Keratinocyte (primary cell): ENCODE measurements around the gene PPT2. TPM values are rescaled to one million over a fixed set of nuclear protein-coding genes. Genes with fewer than 3 reads are reported as not detected.

Experiments used
- DNase-seq: peaks from one replicate; pipeline ENCODE4 v3.0.0-alpha.2; 2011; ENCODE audit warnings: low read depth, missing footprints, low spot score
- FAIRE-seq: peaks from 2 replicates; lab custom pipeline; 2011; peaks lifted over from hg19 to GRCh38; lab: Jason Lieb, UNC
- H2AFZ ChIP-seq: 2 replicates; pipeline ENCODE4 v1.6.0; 2012; ENCODE audit warnings: low read length, control low read depth, inconsistent platforms; ENCODE audit not compliant: control insufficient read depth
- H3K27ac ChIP-seq: 2 replicates; pipeline ENCODE4 v1.5.1; 2011; ENCODE audit warnings: low read length; ENCODE audit not compliant: control insufficient read depth, insufficient read depth
- H3K27me3 ChIP-seq: 3 replicates; pipeline ENCODE4 v1.6.0; 2011; ENCODE audit warnings: low read length; ENCODE audit not compliant: control insufficient read depth, insufficient read depth; ENCODE audit errors: extremely low read depth
- H3K36me3 ChIP-seq, 2 experiments: 2 replicates in 1 of 2; 3 replicates in 1 of 2; pipeline ENCODE4 v1.5.1; 2011; ENCODE audit warnings: low read length in 2 of 2, mild to moderate bottlenecking in 1 of 2; ENCODE audit not compliant: control insufficient read depth in 2 of 2, insufficient read depth in 2 of 2; ENCODE audit errors: extremely low read depth in 1 of 2
- H3K4me1 ChIP-seq: 3 replicates; pipeline ENCODE4 v1.5.1; 2011; ENCODE audit warnings: low read length; ENCODE audit not compliant: control insufficient read depth, insufficient read depth; ENCODE audit errors: extremely low read depth
- H3K4me2 ChIP-seq: 3 replicates; pipeline ENCODE4 v1.6.0; 2011; ENCODE audit warnings: low read depth, low read length; ENCODE audit not compliant: control insufficient read depth, insufficient read depth; ENCODE audit errors: extremely low read depth
- H3K4me3 ChIP-seq, 3 experiments: fragments of 200-600 bp in 1 of 3; sonication (generic) in 1 of 3; 2 replicates in 2 of 3; 3 replicates in 1 of 3; pipeline ENCODE4 v1.5.1; 2011 to 2016; ENCODE audit warnings: low read length in 3 of 3, mild to moderate bottlenecking in 3 of 3, control low read depth in 2 of 3, inconsistent platforms in 1 of 3, low read depth in 1 of 3, mixed read lengths in 1 of 3, mixed run types in 1 of 3, moderate library complexity in 1 of 3; ENCODE audit not compliant: control insufficient read depth in 2 of 3, insufficient read depth in 2 of 3; ENCODE audit errors: extremely low read depth in 1 of 3
- H3K79me2 ChIP-seq: 2 replicates; pipeline ENCODE4 v1.6.0; 2012; ENCODE audit warnings: low read length; ENCODE audit not compliant: control insufficient read depth, insufficient read depth
- H3K9ac ChIP-seq: 3 replicates; pipeline ENCODE4 v1.6.0; 2011; ENCODE audit warnings: low read length; ENCODE audit not compliant: control insufficient read depth, insufficient read depth; ENCODE audit errors: extremely low read depth
- H3K9me1 ChIP-seq: 3 replicates; pipeline ENCODE4 v1.6.0; 2011; ENCODE audit warnings: low read length; ENCODE audit not compliant: control insufficient read depth, insufficient read depth; ENCODE audit errors: extremely low read depth
- H3K9me3 ChIP-seq: 2 replicates; pipeline ENCODE4 v1.5.1; 2012; ENCODE audit warnings: low read depth, low read length; ENCODE audit not compliant: control insufficient read depth
- H4K20me1 ChIP-seq: 3 replicates; pipeline ENCODE4 v1.6.0; 2011; ENCODE audit warnings: low read length; ENCODE audit not compliant: control insufficient read depth, insufficient read depth; ENCODE audit errors: extremely low read depth
- CTCF ChIP-seq, 3 experiments: IDR thresholded peaks in 1 of 3; conservative IDR thresholded peaks in 1 of 3; optimal IDR thresholded peaks in 1 of 3; 2 replicates in 2 of 3; 3 replicates in 1 of 3; pipeline versions ENCODE3 to v1.5.1; 2011; ENCODE audit warnings: low read length in 3 of 3, mild to moderate bottlenecking in 3 of 3, moderate library complexity in 2 of 3, control low read depth in 1 of 3, inconsistent platforms in 1 of 3; ENCODE audit not compliant: insufficient read depth in 2 of 3; ENCODE audit errors: extremely low read depth in 1 of 3
- EZH2 ChIP-seq: IDR thresholded peaks from one replicate; pipeline ENCODE4 v1.6.1; 2012; ENCODE audit warnings: inconsistent platforms, mild to moderate bottlenecking, low read length, moderate library complexity
- dilution Hi-C: fragments of 300-500 bp; cut with MboI; formaldehyde crosslinking; loops from one replicate; pipeline ENCODE4 v1.7.0; 2020; ENCODE audit warnings: low sequenced_read_pairs; ENCODE audit not compliant: extremely low pct_ligation_motif_present
- polyA plus RNA-seq, 5 experiments: library from polyadenylated mRNA; depleted of rRNA in 3 of 5; stranded (reverse) in 3 of 5; stranded (forward) in 1 of 5; unstranded in 1 of 5; fragments of >200 nt; gene quantifications; 1 replicate in 1 of 5; 2 replicates in 3 of 5; 3 replicates in 1 of 5; pipeline versions ENCODE4 v1.2.1 to v1.2.3, GENCODE V29; 2011 to 2012; ENCODE audit warnings: missing spikeins in 2 of 5, low read depth in 1 of 5, low replicate concordance in 1 of 5

Gene PPT2
- polyA plus RNA-seq, 1 donor (not counting 4 experiments of a cell fraction or from before 2014, with no cell fraction given), result 15.0 TPM

GRCh38 chr6:32173051-32173727 lies 19.2 kb downstream of the PPT2 start:
- TF ChIP-seq EZH2 (no peak), CTCF (optimal IDR thresholded peaks at IDR 0.05 in 1 of 3, IDR thresholded peaks at IDR 0.05 in 1 of 3, conservative IDR thresholded peaks at IDR 0.05 in 1 of 3; ENCODE audit: extremely low read depth in 1 of 3, insufficient read depth in 2 of 3, low read length in 3 of 3) (no peak)
- FAIRE-seq, result no peak
- H2AFZ ChIP-seq, result no peak overlapping the region
- no peaks in the 10 kb centered on the region for H3K9me1 ChIP-seq
- no peaks in the 10 kb centered on the region for H3K9me3 ChIP-seq
- H3K27ac ChIP-seq, result no peak overlapping the region
- no peaks in the 10 kb centered on the region for H3K27me3 ChIP-seq
- no peak overlapping the region for H3K9ac ChIP-seq
- H4K20me1 ChIP-seq, result no peaks in the 10 kb centered on the region
- H3K4me3 ChIP-seq, result no peak overlapping the region
- H3K4me1 ChIP-seq, result peaks cover 42% of the 10 kb centered on the region
- H3K79me2 ChIP-seq, result peaks cover 22% of the 10 kb centered on the region
- peaks cover 14 to 15% of the 10 kb centered on the region in 2 experiments for H3K36me3 ChIP-seq
- peak overlapping the region; percentile 37 for H3K4me2 ChIP-seq
- dilution Hi-C loops, result no loop called here
- no peak for DNase-seq

GRCh38 chr6:32174416-32174815 lies 20.5 kb downstream of the PPT2 start:
- H3K4me2 ChIP-seq, result peak overlapping the region; percentile 96
- H3K4me3 ChIP-seq, result no peak overlapping the region

More at GRCh38 chr6:32174416-32174815, 20.5 kb downstream of the PPT2 start:
- Histone ChIP-seq H3K27ac (no peak overlapping the region), H3K9me3 (no peaks in the 10 kb centered on the region), H4K20me1 (no peaks in the 10 kb centered on the region), H3K9ac (no peak overlapping the region), H3K36me3 (peaks cover 10 to 14% of the 10 kb centered on the region in 2 experiments), H3K4me1 (peaks cover 48% of the 10 kb centered on the region), H3K9me1 (no peaks in the 10 kb centered on the region), H3K27me3 (no peaks in the 10 kb centered on the region), H2AFZ (no peak overlapping the region), H3K79me2 (peaks cover 30% of the 10 kb centered on the region)
- no peak for DNase-seq
- TF ChIP-seq CTCF (optimal IDR thresholded peaks at IDR 0.05 in 1 of 3, IDR thresholded peaks at IDR 0.05 in 1 of 3, conservative IDR thresholded peaks at IDR 0.05 in 1 of 3; ENCODE audit: extremely low read depth in 1 of 3, insufficient read depth in 2 of 3, low read length in 3 of 3) (no peak), EZH2 (no peak)
- no peak for FAIRE-seq
- dilution Hi-C loops, result no loop called here
